ENCODE results near the gene WNT3A. TPM values are rescaled to one million over a fixed set of nuclear protein-coding genes. Genes with fewer than 3 reads are reported as not detected.
A peak's percentile ranks its signal among the peaks of the same experiment; 100 is the strongest.

Gene WNT3A
- total and polyA plus RNA-seq, 2 experiments from 2014 or later: not detected

- DNase-seq (ENCODE audit: low read depth in 1 of 2, low spot score in 1 of 2): no peak
- no peaks in the 10 kb centered on the region for H3K4me1 ChIP-seq (ENCODE audit: low read depth)
- no peak overlapping the region for H3K4me3 ChIP-seq
- no peaks in the 10 kb centered on the region for H3K27me3 ChIP-seq
- TF ChIP-seq CTCF (IDR thresholded peaks at IDR 0.05; ENCODE audit: low read depth, low read length): no peak
- peaks cover 2% of the 10 kb centered on the region for H3K36me3 ChIP-seq
- no peak overlapping the region for H3K27ac ChIP-seq
- no peaks in the 10 kb centered on the region for H3K9me3 ChIP-seq (ENCODE audit: low read depth)
Measured at GRCh38 chr1:228107636-228108035, 100.8 kb downstream of the WNT3A start.

- Histone ChIP-seq H3K27ac (no peak overlapping the region), H3K36me3 (peaks cover 2% of the 10 kb centered on the region)
Measured at GRCh38 chr1:228108055-228108690, 101.4 kb downstream of the WNT3A start.

GRCh38 chr1:228108742-228109072 lies 101.9 kb downstream of the WNT3A start:
- Histone ChIP-seq H3K9me3 (ENCODE audit: low read depth) (no peaks in the 10 kb centered on the region), H3K4me1 (ENCODE audit: low read depth) (no peaks in the 10 kb centered on the region), H3K36me3 (peaks cover 2% of the 10 kb centered on the region), H3K4me3 (peak overlapping the region; percentile 74), H3K27ac (peak overlapping the region; percentile 56), H3K27me3 (no peaks in the 10 kb centered on the region)
- TF ChIP-seq CTCF (IDR thresholded peaks at IDR 0.05; ENCODE audit: low read depth, low read length): no peak
- DNase-seq (ENCODE audit: low read depth in 1 of 2, low spot score in 1 of 2): no peak

More at GRCh38 chr1:228108055-228108690, 101.4 kb downstream of the WNT3A start:
- H3K9me3 ChIP-seq (ENCODE audit: low read depth): no peaks in the 10 kb centered on the region
- H3K27me3 ChIP-seq: no peaks in the 10 kb centered on the region
- H3K4me1 ChIP-seq (ENCODE audit: low read depth): no peaks in the 10 kb centered on the region
- H3K4me3 ChIP-seq: peak overlapping the region; percentile 74
- no peak for DNase-seq (ENCODE audit: low read depth in 1 of 2, low spot score in 1 of 2)
- TF ChIP-seq CTCF (IDR thresholded peaks at IDR 0.05; ENCODE audit: low read depth, low read length): no peak

GRCh38 chr1:228109073-228109961 lies 102.5 kb downstream of the WNT3A start, which contains the start of gene MRPL55:
Gene MRPL55, minus strand, starts transcription at chr1:228109299. Its CDS starts 1,039 bp downstream, at chr1:228108260.
- Histone ChIP-seq H3K36me3 (peaks cover 2% of the 10 kb centered on the region), H3K27ac (peak within 1 kb of the TSS; percentile 56), H3K27me3 (no peaks in the 10 kb centered on the region), H3K9me3 (ENCODE audit: low read depth) (no peaks in the 10 kb centered on the region), H3K4me3 (peak within 1 kb of the TSS; percentile 74), H3K4me1 (ENCODE audit: low read depth) (no peaks in the 10 kb centered on the region)
- TF ChIP-seq CTCF (IDR thresholded peaks at IDR 0.05; ENCODE audit: low read depth, low read length): no peak
- peak; percentile 97 to 98 for DNase-seq (ENCODE audit: low read depth in 1 of 2, low spot score in 1 of 2)

- Histone ChIP-seq H3K4me1 (ENCODE audit: low read depth) (no peaks in the 10 kb centered on the region), H3K27me3 (no peaks in the 10 kb centered on the region), H3K4me3 (peak overlapping the region; percentile 74), H3K9me3 (ENCODE audit: low read depth) (no peaks in the 10 kb centered on the region), H3K27ac (no peak overlapping the region), H3K36me3 (peaks cover 2% of the 10 kb centered on the region)
- TF ChIP-seq CTCF (IDR thresholded peaks at IDR 0.05; ENCODE audit: low read depth, low read length): no peak
- peak in 1 of 2 donors; percentile 42 for DNase-seq (ENCODE audit: low read depth in 1 of 2, low spot score in 1 of 2)
Measured at GRCh38 chr1:228109962-228110488, 103.2 kb downstream of the WNT3A start.
